GM21423 (cell line): ENCODE measurements around the gene SENP8.

ENCODE experiments used
- ATAC-seq: cut with Tn5 transposase; IDR thresholded peaks from one replicate; pipeline ENCODE4 v1.9.1; 2021; ENCODE audit warnings: mild to moderate bottlenecking, moderate library complexity; ENCODE audit not compliant: unreplicated experiment

The SENP8 gene

DNA sequence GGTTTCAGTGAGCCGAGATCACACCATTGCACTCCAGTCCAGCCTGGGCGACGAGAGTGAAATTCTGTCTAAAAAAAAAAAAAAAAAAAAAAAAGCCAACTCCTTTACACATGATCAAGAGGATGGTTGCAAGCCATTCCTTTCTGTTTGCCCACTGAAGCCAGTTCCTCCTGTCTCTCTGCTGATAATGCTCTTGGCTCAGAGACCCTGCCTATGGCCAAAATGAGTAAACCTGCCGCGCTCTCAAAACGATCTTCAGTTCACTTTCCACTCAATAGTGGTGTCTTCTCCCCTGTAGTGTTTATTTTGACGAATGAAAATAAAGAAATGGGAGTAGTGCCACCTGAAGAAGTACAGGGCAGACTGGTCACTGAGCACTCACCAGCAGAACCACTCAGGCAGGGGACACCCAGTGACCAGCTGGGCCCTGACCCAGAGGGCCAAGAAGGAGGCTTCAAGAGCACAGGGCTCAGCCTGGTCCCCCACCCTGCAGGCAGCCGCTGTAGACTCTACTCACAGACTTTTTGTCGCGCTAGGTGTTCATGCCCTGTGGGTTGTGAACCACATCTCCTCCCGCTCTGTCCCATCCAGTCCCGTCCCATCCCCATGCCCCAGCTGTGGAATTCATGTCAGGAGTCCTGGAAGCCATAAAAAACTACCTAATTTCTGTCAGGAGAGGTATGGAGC, 55.8 kb downstream of the SENP8 start:
- ATAC-seq: no peak

DNA sequence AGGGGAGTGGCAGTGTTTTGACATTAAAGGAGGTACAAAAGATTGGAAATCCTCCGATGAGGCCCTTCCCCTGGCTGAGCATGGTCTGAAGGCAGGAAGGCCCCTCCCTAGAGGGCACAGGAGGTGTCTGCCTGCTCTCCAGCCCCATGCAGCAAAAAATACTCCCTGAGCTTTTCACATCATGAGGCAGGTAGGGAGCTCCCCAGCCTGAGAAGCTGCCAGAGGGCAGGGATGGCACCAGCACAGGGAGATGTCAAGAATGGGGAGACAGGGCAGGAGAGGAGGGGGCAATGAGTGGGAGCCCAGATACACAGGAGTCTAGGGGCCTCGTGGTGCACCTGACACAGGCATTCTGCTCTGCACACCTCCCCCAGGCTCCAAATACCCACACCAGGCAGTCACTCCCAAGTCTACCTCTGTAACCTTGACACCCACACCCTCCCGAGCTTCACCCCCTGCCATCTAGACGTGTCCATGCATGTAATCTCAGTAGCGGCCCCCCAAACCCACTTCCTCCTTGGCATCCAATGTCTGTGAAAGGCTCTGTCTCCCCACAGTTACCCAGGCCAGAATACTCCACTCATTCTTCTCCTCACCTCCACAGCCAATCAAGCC, 56.5 kb downstream of the SENP8 start:
- ATAC-seq: no peak

DNA sequence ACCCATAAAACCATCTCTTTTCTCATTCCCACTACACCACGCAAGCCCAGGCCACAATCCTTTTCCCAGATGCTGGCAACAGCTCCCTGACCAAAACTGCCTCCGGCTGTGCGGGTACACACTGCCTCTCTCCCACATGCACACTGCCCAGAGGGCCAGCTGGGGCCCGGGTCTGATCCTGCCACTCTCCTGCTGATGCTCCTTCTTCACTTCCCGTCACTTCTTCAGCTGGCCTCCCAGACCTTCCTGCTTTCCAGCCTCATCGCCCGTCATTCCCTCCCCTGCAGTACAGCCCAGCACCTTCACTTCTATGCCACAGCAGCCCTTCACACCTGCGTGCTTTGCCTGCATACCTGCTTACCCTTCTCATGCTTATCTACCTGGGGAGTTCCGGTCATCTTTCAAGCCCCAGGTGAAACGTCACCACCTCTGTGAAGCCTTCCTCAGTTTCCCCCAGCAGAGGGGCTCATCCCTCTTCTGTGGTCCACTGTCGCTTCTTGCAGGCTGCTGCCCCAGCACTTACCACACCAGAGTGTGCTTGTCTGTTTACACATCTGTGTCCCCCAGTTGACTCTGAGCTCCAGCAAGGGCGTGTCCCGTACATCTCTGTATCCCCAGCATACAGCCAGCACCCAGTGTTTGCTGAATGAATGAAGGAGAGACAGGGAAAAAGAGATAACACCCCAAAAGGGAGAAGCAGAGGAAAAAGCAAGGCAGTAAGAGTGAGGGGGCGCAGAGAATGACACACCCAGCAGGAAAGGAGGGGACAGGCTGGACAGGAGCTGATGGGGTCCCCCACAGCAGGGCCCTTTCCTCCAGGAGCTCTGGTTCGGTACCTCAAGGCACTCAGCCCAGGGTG, 57.2 kb downstream of the SENP8 start:
- ATAC-seq: no peak

DNA sequence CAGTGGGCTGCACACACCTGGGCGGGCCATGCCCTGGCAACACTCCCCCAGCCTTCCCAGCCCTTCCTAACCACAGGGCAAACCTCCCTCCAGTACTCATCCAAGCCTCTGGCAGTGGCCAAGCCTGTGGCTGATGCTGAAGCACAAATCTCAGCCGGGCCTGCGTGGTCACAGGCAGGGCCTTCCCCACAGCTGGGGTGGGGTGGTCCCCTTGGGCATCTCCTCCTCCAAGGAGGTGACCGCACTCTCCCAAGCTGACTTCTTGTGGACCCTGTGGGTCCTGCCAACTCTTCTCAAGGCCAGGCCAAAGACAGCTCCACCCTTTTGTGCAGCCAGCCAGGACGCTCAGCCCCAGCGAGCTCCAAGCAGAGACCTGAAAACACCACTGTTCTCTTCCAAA, 58.0 kb downstream of the SENP8 start:
- no peak for ATAC-seq

DNA sequence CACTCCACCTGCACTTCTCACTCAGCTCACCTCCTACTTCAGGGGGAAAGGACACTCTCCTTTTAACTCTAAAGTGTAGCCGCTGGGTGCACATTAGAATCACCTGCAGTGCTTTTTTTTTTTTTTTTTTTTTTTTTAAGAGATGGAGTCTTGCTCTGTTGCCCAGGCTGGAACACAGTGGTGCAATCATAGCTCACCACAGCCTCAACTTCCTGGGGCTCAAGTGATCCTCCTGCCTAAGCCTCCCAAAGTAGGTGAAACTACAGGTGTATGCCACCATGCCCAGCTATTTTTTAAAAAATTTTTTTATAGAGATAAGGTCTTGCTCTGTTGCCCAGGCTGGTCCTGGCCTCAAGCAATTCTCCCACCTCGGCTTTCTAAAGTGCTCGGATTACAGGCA, 58.5 kb downstream of the SENP8 start:
- no peak for ATAC-seq

DNA sequence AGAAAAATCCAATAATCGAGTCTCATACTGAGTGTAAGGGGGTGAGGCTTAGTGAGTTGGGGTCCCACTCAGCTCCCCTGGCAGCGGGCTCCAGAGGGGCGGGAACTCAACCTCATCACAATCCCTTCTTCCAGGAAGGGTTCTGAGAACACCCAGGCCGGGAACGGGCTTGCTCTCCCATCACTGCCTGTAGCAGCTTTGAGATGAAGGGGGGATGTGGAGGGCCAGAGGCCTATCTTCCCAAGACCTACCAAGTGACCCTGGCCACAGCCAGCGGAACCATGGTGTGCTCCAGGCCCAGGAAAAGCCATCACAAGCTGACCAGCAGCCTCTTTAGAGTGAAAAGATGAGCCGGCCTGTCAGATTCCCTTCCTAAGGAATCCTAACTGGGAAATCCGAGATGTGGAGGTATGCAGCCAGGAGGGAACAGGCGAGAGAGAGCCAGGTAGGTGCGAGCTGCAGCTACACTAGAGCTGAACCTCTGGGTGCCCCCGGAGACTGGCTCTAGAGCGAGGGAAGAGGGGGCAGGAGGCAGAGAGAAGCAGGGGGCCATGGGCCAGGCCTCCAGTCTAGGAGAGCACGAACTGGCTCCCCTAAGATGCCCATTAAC, 60.9 kb downstream of the SENP8 start:
- no peak for ATAC-seq

DNA sequence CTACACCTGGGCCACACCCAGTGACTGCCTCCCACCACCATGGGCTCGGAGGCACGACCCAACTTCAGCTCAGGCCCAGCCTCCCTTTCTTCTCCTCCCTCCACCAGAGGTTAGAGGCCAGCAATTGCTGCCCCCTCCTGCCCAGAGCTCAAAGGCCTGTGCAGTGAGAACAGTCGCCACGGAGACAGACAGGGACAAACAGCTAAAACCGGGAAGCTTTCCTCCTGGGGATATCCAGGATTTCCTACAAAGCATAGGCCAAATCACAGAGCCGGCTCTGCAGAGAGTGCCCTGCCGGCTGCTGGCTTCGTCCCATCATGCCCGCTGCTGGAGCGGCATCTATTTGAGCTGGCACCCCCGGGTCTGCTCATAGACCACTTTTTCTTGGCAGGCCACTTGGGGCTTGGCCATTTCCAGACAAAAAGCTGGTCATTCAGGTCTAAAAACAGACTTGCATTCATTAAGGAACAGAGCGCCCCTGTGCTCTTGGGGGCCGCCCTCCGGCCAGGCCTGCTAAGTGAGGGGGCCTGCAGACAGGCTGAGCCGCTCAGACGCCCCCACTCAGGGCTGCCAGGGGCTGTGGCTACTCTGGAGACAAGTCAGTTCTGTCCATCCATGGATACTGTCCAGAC, 61.9 kb downstream of the SENP8 start:
- no peak for ATAC-seq

DNA sequence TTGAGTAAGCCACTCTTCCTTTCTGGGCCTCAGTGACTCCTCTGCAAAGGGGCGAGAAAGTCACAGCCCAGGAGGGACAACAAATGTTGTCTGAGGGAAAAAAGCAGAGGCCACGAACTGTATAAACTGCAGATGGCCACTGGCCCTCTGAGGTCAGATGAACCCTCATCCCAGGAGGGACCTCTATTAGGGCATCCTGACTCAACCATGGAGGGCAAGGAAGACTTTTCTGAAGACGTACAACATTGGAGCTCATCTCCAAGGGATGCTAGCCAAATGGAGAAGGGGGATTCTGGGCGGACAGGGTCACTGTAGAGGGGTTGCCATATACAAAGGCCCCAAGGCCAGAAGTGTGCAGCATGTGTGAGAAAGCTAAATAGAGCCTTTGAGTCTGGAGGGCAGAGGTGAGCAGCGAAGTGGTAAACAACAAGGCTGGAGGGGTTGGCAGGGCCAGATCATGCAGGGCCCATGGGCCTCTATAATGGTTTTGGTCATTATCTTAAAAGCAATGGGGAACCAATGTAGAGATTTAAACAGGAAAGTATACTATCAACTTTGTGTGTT, 62.6 kb downstream of the SENP8 start:
- ATAC-seq: no peak

DNA sequence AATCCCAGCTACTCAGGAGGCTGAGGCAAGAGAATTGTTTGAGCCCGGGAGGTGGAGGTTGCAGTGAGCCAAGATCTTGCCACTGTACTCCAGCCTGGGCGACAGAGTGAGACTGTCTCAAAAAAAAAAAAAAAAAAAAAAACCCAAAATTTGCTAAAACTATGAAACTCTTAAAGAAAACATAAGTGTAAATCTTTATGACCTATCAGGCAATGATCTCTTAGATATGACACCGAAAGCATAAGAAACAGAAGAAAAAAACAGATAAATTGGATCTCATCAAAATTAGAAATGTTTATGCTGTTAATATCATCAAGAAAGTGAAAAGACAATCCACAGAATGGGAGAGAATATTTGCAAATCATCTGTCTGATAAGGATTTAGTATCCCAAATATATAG, 64.0 kb downstream of the SENP8 start:
- no peak for ATAC-seq

DNA sequence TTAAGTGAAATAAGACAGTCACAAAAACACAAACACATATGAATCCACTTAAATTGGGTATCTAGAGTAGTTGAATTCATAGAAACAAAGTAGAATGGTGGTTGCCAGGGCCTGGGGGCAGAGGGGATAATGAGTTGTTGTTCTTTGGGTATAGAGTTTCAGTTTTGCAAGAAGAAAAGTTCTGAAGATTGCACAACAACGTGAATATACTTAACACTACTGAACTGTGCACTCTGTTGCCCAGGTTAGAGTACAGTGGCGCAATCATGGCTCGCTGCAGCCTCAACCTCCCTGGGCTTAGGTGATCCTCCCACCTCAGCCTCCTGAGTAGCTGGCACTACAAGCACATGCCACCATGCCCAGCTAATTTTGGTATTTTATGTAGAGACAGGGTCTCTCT, 64.5 kb downstream of the SENP8 start:
- ATAC-seq: no peak

DNA sequence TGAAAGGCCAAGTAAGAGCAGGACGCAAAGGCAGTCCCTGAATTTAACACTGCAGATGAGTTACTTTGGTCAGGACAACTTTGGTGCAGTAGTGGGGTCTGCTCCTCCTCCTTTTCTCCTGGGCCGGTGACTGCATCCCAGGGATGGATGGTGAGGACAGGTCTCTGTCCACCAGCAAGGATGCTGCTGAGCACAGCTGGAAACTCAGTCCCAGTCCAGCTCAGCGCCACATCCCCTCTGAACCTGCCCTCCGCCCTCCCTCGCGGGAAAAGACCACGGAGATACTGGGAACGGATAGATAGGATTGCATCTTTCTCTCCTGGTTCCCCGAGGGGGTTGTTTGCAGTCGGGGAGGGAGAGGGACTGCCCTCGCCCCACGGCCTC, 65.6 kb downstream of the SENP8 start:
- no peak for ATAC-seq

DNA sequence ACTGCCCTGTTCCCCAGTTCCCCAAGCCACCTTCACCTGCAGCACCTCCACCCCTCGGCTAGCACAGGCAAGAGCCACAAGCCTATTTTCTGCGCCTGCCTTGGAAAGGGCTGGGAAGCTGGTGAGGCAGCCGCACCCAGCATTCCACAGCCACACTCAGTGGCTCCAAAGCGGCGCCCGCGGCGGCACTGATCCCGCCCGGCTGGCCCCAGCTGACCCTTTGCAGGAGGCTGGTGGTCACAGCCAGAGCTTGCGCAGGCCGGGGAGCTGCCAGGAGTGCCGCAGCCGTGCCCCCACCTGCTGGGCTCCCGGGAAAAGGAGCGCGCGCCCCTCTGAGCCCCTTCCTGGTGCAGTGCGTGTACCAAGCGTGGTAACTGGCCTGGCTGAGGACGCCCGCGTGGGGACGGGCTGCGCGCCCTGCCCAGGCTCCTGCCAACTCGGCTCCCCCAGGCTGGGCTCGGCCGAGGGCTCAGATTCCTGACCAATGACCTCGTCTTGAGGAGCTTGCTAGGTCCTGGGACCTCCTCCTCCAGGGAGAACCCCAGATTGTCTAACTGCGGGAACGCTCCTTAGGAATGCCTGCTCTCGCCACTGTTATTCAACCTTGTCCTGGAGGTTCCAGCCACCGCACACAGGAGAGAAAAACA, 66.1 kb downstream of the SENP8 start:
- ATAC-seq: no peak

DNA sequence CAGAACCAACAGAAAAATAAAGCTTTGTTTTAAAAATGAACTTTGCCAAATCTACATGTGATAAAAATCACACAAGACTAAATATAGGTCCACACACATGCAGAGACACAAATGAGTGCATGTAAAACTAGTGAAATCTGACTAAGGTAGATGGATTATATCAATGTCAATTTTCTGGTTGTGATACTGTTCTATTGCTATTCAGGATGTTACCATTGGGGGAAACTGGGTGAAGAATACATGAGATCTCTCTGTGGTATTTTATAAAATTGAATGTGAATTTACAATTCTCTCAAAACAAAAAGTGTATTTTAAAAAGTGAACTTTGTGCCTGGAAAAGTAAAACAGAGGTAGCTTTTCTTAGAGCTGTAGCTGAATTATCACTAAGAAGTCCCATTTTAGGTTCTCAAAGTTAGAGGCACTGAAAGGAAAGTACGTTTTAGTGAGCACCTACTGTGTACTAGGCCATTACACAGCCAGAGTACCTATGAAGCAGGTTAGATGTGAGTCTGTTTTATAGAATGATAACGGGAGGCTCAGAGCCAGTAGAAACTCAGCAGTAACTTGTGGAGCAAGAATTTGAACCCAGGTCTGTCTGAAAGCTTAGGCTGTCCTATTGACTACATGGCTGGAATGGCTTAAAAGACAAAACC, 71.2 kb downstream of the SENP8 start:
- ATAC-seq: no peak

DNA sequence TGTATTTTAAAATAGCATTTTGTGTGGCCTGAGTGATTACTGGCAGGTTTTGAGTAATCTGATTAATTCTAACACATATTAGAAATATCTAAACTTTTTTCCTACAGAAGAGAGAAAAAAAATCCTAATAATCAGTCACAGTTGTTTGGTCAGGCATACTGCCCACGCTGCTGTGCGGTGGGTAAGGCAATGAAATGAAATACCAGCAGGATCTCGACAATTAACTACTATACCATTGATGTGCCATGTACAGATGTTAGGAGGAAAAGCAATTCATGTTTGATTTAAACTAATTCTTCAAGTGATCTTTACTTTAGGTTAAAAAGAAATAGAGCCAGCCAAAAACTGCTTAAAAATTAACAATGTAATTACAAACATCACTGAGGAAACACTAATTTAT, 74.2 kb downstream of the SENP8 start:
- no peak for ATAC-seq
